NB4 (cell line): ENCODE data around the gene MS4A15.

Source experiments
- MAX ChIP-seq: IDR thresholded peaks from 2 replicates; pipeline ENCODE4 v1.6.1; 2011; ENCODE audit warnings: low read depth, low read length
- MYC ChIP-seq: IDR thresholded peaks from 2 replicates; pipeline ENCODE4 v1.6.1; 2011; ENCODE audit warnings: low read depth, low read length
- POLR2A ChIP-seq: IDR thresholded peaks from 2 replicates; pipeline ENCODE4 v1.6.1; 2011; ENCODE audit warnings: mild to moderate bottlenecking; ENCODE audit not compliant: insufficient read length; ENCODE audit errors: extremely low read depth
- TF ChIP-seq, protein P1 (sequence below): IDR thresholded peaks from one replicate; pipeline ENCODE4 v1.5.1; 2012; ENCODE audit warnings: low read depth, low read length

DNA sequence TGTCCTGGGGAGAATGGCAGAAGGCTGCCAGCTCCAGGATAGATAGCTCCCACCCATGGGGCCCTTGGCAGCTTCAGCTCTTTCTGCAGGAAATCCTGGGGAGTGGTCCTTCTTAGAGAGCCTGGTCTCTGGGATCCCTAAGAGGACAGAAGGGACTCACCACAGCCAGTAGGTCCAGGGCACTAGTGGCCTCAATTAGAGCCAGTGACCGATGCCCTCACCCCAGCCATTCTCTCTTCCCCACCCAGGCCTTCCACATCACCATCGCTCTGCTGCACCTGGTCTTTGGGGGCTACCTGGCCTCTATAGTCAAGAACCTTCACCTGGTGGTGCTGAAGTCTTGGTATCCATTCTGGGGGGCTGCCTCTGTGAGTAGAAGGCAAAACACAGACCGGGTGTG is 34.1 kb downstream of the MS4A15 start:
- TF ChIP-seq, protein P1, sequence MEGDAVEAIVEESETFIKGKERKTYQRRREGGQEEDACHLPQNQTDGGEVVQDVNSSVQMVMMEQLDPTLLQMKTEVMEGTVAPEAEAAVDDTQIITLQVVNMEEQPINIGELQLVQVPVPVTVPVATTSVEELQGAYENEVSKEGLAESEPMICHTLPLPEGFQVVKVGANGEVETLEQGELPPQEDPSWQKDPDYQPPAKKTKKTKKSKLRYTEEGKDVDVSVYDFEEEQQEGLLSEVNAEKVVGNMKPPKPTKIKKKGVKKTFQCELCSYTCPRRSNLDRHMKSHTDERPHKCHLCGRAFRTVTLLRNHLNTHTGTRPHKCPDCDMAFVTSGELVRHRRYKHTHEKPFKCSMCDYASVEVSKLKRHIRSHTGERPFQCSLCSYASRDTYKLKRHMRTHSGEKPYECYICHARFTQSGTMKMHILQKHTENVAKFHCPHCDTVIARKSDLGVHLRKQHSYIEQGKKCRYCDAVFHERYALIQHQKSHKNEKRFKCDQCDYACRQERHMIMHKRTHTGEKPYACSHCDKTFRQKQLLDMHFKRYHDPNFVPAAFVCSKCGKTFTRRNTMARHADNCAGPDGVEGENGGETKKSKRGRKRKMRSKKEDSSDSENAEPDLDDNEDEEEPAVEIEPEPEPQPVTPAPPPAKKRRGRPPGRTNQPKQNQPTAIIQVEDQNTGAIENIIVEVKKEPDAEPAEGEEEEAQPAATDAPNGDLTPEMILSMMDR: no peak
- TF ChIP-seq POLR2A: no peak
- no peak for TF ChIP-seq MAX
- no peak for TF ChIP-seq MYC
